Measurements from ENCODE around the gene CSNK2A1. TPM values are rescaled to one million over a fixed set of nuclear protein-coding genes. Genes with fewer than 3 reads are reported as not detected.

The CSNK2A1 gene
- total and polyA plus RNA-seq, 2 donors (not counting 1 experiment from before 2014, with no cell fraction given) = 28.3 to 125 TPM

GRCh38 chr20:547394-547793 lies 3.8 kb upstream of the CSNK2A1 start:
- no peaks in the 10 kb centered on the region for H3K9me3 ChIP-seq (ENCODE audit: control extremely low read depth in 1 of 3, control insufficient read depth in 2 of 3, insufficient read depth in 1 of 3, low read length in 2 of 3)
- intact Hi-C loops (cut with micrococcal nuclease) = loop anchor here (10.0 kb wide), 1 partner anchor 777 kb away; the partner anchor contains the start of gene SDCBP2
- H3K4me1 ChIP-seq (ENCODE audit: control insufficient read depth in 2 of 2, insufficient read depth in 2 of 2, low read length in 2 of 2) = peaks cover 11% of the 10 kb centered on the region in 2 donors
- TF ChIP-seq EZH2 (IDR thresholded peaks at IDR 0.05; ENCODE audit: borderline replicate concordance, insufficient read depth, low read depth, low read length, poor library complexity, severe bottlenecking) = no peak
- no peak for TF ChIP-seq CTCF (IDR thresholded peaks at IDR 0.05)
- H3K4me3 Mint-ChIP-seq = no peak overlapping the region
- ATAC-seq (ENCODE audit: low read depth) = no peak
- no peaks in the 10 kb centered on the region for H4K20me1 ChIP-seq (ENCODE audit: control insufficient read depth, insufficient read depth, low read length, poor library complexity, severe bottlenecking)
- H3K4me1 Mint-ChIP-seq = peaks cover 19% of the 10 kb centered on the region
- H3K9me3 Mint-ChIP-seq (ENCODE audit: insufficient read depth) = no peaks in the 10 kb centered on the region
- H3K4me2 ChIP-seq (replicated peaks; ENCODE audit: low read depth, low read length, poor library complexity, severe bottlenecking) = no peak overlapping the region
- no peak for DNase-seq
- no peak overlapping the region for H3K4me3 ChIP-seq (ENCODE audit: control extremely low read depth in 1 of 5, extremely low read depth in 1 of 5, insufficient read depth in 1 of 5, low read depth in 2 of 5, low read length in 4 of 5)
- H3K36me3 ChIP-seq (replicated peaks in 1 of 2; ENCODE audit: control extremely low read depth in 1 of 2, control insufficient read depth in 1 of 2, extremely low read depth in 1 of 2, insufficient read depth in 2 of 2, low read length in 1 of 2) = no peaks in the 10 kb centered on the region
- H3K27me3 Mint-ChIP-seq = peaks cover 27% of the 10 kb centered on the region
- H3K27ac Mint-ChIP-seq = no peak overlapping the region
- H3K27me3 ChIP-seq (replicated peaks in 1 of 4; ENCODE audit: control extremely low read depth in 1 of 4, control insufficient read depth in 3 of 4, insufficient read depth in 4 of 4, low read length in 3 of 4) = peaks cover 0 to 16% (median 8%) of the 10 kb centered on the region in 4 experiments
- WGBS (ENCODE audit: insufficient coverage) = no CpG with 5 or more reads among the region's 1 CpG
- no peak overlapping the region for H2AFZ ChIP-seq (ENCODE audit: insufficient read depth, low read depth, low read length, poor library complexity, severe bottlenecking)
- H3K79me2 ChIP-seq (ENCODE audit: control insufficient read depth, insufficient read depth, low read length) = peaks cover 12% of the 10 kb centered on the region
- POLR2A ChIA-PET = no interaction called here
- H3K27ac ChIP-seq (ENCODE audit: low read length in 2 of 2) = no peak overlapping the region
- H3K9ac ChIP-seq (ENCODE audit: low read length) = no peak overlapping the region
- CTCF ChIA-PET = interaction anchor here (0.6 kb wide), 1 partner anchor 313 kb away, joined by 4 read pairs; no protein-coding TSS in a partner anchor

- H3K4me2 ChIP-seq (replicated peaks; ENCODE audit: low read depth, low read length, poor library complexity, severe bottlenecking) = no peak overlapping the region
- no peak for ATAC-seq (ENCODE audit: low read depth)
- no peaks in the 10 kb centered on the region for H3K9me3 ChIP-seq (ENCODE audit: control extremely low read depth in 1 of 3, control insufficient read depth in 2 of 3, insufficient read depth in 1 of 3, low read length in 2 of 3)
- ChIA-PET CTCF (no interaction called here), POLR2A (no interaction called here)
- H3K4me3 ChIP-seq (ENCODE audit: control extremely low read depth in 1 of 5, extremely low read depth in 1 of 5, insufficient read depth in 1 of 5, low read depth in 2 of 5, low read length in 4 of 5) = no peak overlapping the region
- Mint-ChIP-seq H3K27ac (no peak overlapping the region), H3K27me3 (peaks cover 19% of the 10 kb centered on the region), H3K9me3 (ENCODE audit: insufficient read depth) (no peaks in the 10 kb centered on the region), H3K4me3 (no peak overlapping the region), H3K4me1 (peaks cover 28% of the 10 kb centered on the region)
- no peak overlapping the region for H2AFZ ChIP-seq (ENCODE audit: insufficient read depth, low read depth, low read length, poor library complexity, severe bottlenecking)
- intact Hi-C loops (cut with micrococcal nuclease) = loop anchor here (10.0 kb wide), 1 partner anchor 778 kb away; the partner anchor contains the start of gene SDCBP2
- no peak for TF ChIP-seq CTCF (IDR thresholded peaks at IDR 0.05)
- no peak for TF ChIP-seq EZH2 (IDR thresholded peaks at IDR 0.05; ENCODE audit: borderline replicate concordance, insufficient read depth, low read depth, low read length, poor library complexity, severe bottlenecking)
- no peak overlapping the region for H3K9ac ChIP-seq (ENCODE audit: low read length)
- no peak for DNase-seq
- H3K27ac ChIP-seq (ENCODE audit: low read length in 2 of 2) = no peak overlapping the region
- WGBS (ENCODE audit: insufficient coverage) = 100% methylated on average over 2 of the region's 3 CpGs
- peaks cover 0 to 12% (median 4%) of the 10 kb centered on the region in 4 experiments for H3K27me3 ChIP-seq (replicated peaks in 1 of 4; ENCODE audit: control extremely low read depth in 1 of 4, control insufficient read depth in 3 of 4, insufficient read depth in 4 of 4, low read length in 3 of 4)
- H3K79me2 ChIP-seq (ENCODE audit: control insufficient read depth, insufficient read depth, low read length) = peaks cover 22% of the 10 kb centered on the region
- H4K20me1 ChIP-seq (ENCODE audit: control insufficient read depth, insufficient read depth, low read length, poor library complexity, severe bottlenecking) = peaks cover 8% of the 10 kb centered on the region
- peaks cover 19 to 21% of the 10 kb centered on the region in 2 donors for H3K4me1 ChIP-seq (ENCODE audit: control insufficient read depth in 2 of 2, insufficient read depth in 2 of 2, low read length in 2 of 2)
- no peaks in the 10 kb centered on the region for H3K36me3 ChIP-seq (replicated peaks in 1 of 2; ENCODE audit: control extremely low read depth in 1 of 2, control insufficient read depth in 1 of 2, extremely low read depth in 1 of 2, insufficient read depth in 2 of 2, low read length in 1 of 2)
Measured at GRCh38 chr20:546353-546752, 2.8 kb upstream of the CSNK2A1 start.
